Thyroid gland (tissue), 4 donors: ENCODE results near the gene EML2. TPM values are rescaled to one million over a fixed set of nuclear protein-coding genes. Genes with fewer than 3 reads are reported as not detected.

Source experiments
- DNase-seq, 2 donors: peaks; one replicate each; pipeline ENCODE4 v3.0.0-alpha.2; 2019
- H3K27ac ChIP-seq, 3 donors: fragments of 200-600 bp; sonication (generic); 1 replicate in 2 of 3; 2 replicates in 1 of 3; pipeline ENCODE4 v1.5.1; 2016 to 2019; ENCODE audit warnings: mild to moderate bottlenecking in 1 of 3, moderate library complexity in 1 of 3
- H3K27me3 ChIP-seq: fragments of 200-600 bp; sonication (generic); one replicate; pipeline ENCODE4 v1.5.1; 2019
- H3K36me3 ChIP-seq, 2 donors: fragments of 200-600 bp; sonication (generic); one replicate each; pipeline ENCODE4 v1.5.1; 2016 to 2019
- H3K4me1 ChIP-seq, 2 donors: fragments of 200-600 bp; sonication (generic); one replicate each; pipeline ENCODE4 v1.5.1; 2017 to 2019
- H3K4me3 ChIP-seq, 3 donors: fragments of 200-600 bp; sonication (generic); replicated peaks in 1 of 3; 1 replicate in 2 of 3; 2 replicates in 1 of 3; pipeline ENCODE4 v1.5.1; 2016; ENCODE audit warnings: mild to moderate bottlenecking in 1 of 3
- H3K9me3 ChIP-seq: fragments of 200-600 bp; sonication (generic); one replicate; pipeline ENCODE4 v1.5.1; 2017
- CTCF ChIP-seq, 6 experiments: fragments of 200-600 bp in 3 of 6; fragments of 450-650 bp in 3 of 6; sonication (generic) in 3 of 6; IDR thresholded peaks; one replicate each; pipeline ENCODE4 v1.5.1; 2016 to 2019; ENCODE audit warnings: antibody characterized with exemption in 6 of 6, mild to moderate bottlenecking in 2 of 6, inconsistent platforms in 1 of 6, moderate library complexity in 1 of 6
- POLR2A ChIP-seq, 2 donors: fragments of 450-650 bp; IDR thresholded peaks; one replicate each; pipeline ENCODE4 v1.6.1; 2017; ENCODE audit warnings: antibody characterized with exemption in 2 of 2, mild to moderate bottlenecking in 2 of 2, moderate library complexity in 1 of 2
- WGBS, 2 donors: methylation state at CpG; one replicate each; pipeline ENCODE4 v1.1.5; 2017; 5-methylcytosine and 5-hydroxymethylcytosine counted together
- intact Hi-C: fragments of 100-400 bp; cut with DNase I; formaldehyde crosslinking; loops from one replicate; pipeline ENCODE4 v1.15.1; 2023
- total RNA-seq, 4 donors: library from RNA; depleted of rRNA; stranded (reverse); fragments of >200 nt; gene quantifications; one replicate each; pipeline ENCODE4 v1.2.3, GENCODE V29; 2016

EML2 gene
- total RNA-seq, 4 donors from 2014 or later = 33.1 to 148 (median 36.8) TPM

GRCh38 chr19:45601524-45602374, 37.4 kb downstream of the EML2 start, which contains the start of gene GPR4:
TSS of gene GPR4 (minus strand) at chr19:45602212. CDS start at chr19:45591866, 10,346 bp downstream.
- no peak for DNase-seq
- 2 to 3% methylated on average over 29 to 33 of the region's 52 CpGs for WGBS, 2 donors
- intact Hi-C loops = no loop called here
- TF ChIP-seq POLR2A (IDR thresholded peaks at IDR 0.05) = no peak
- no peak for TF ChIP-seq CTCF (IDR thresholded peaks at IDR 0.05)
- H3K27me3 ChIP-seq = peaks cover 12% of the 10 kb centered on the region
- peak within 1 kb of the TSS in 1 of 3 donors; percentile 29 for H3K4me3 ChIP-seq
- no peaks in the 10 kb centered on the region for H3K36me3 ChIP-seq
- H3K9me3 ChIP-seq = no peaks in the 10 kb centered on the region
- peak within 1 kb of the TSS; percentile 22 to 66 (median 63) for H3K27ac ChIP-seq
- H3K4me1 ChIP-seq = peaks cover 4 to 5% of the 10 kb centered on the region in 2 donors

GRCh38 chr19:45601115-45601514, 38.1 kb downstream of the EML2 start:
- TF ChIP-seq CTCF (IDR thresholded peaks at IDR 0.05) = no peak
- no peak for TF ChIP-seq POLR2A (IDR thresholded peaks at IDR 0.05)
- 10 to 13% methylated on average over 10 of the region's 10 CpGs for WGBS, 2 donors
- DNase-seq = no peak
- peak overlapping the region; percentile 22 to 66 (median 63) for H3K27ac ChIP-seq
- peak overlapping the region in 1 of 3 donors; percentile 29 for H3K4me3 ChIP-seq
- H3K27me3 ChIP-seq = peaks cover 12% of the 10 kb centered on the region
- intact Hi-C loops = no loop called here
- no peaks in the 10 kb centered on the region for H3K36me3 ChIP-seq
- no peaks in the 10 kb centered on the region for H3K9me3 ChIP-seq
- peaks cover 4 to 5% of the 10 kb centered on the region in 2 donors for H3K4me1 ChIP-seq

GRCh38 chr19:45600340-45600885, 38.8 kb downstream of the EML2 start:
- H3K27ac ChIP-seq = peak overlapping the region in 2 of 3 donors; percentile 63 to 66
- H3K27me3 ChIP-seq = peaks cover 12% of the 10 kb centered on the region
- no peaks in the 10 kb centered on the region for H3K9me3 ChIP-seq

GRCh38 chr19:45599286-45599685, 39.9 kb downstream of the EML2 start:
- Histone ChIP-seq H3K4me1 (peaks cover 4 to 5% of the 10 kb centered on the region in 2 donors), H3K27ac (peak overlapping the region in 1 of 3 donors; percentile 66), H3K36me3 (no peaks in the 10 kb centered on the region), H3K27me3 (peaks cover 12% of the 10 kb centered on the region), H3K4me3 (no peak overlapping the region), H3K9me3 (no peaks in the 10 kb centered on the region)
- TF ChIP-seq CTCF (IDR thresholded peaks at IDR 0.05) = no peak
- TF ChIP-seq POLR2A (IDR thresholded peaks at IDR 0.05) = no peak
- intact Hi-C loops = no loop called here
- 3 to 7% methylated on average over 11 to 12 of the region's 13 CpGs for WGBS, 2 donors
- DNase-seq = no peak

More at GRCh38 chr19:45600340-45600885, 38.8 kb downstream of the EML2 start:
- no peak for TF ChIP-seq POLR2A (IDR thresholded peaks at IDR 0.05)
- no peak for TF ChIP-seq CTCF (IDR thresholded peaks at IDR 0.05)
- Histone ChIP-seq H3K36me3 (no peaks in the 10 kb centered on the region), H3K4me3 (peak overlapping the region in 1 of 3 donors; percentile 29), H3K4me1 (peaks cover 4 to 5% of the 10 kb centered on the region in 2 donors)
- intact Hi-C loops = no loop called here
- 27 to 42% methylated on average over 5 of the region's 5 CpGs for WGBS, 2 donors
- DNase-seq = no peak
